IPS-18c (cell line): ENCODE data around the gene RSL1D1.
A peak's percentile ranks its signal among the peaks of the same experiment; 100 is the strongest.
"Not testable (repeated sequence)": the region's sequence is repeated elsewhere in the genome, so short reads cannot be mapped to it uniquely, and the experiment has no call there.

Source experiments
- H3K4me3 ChIP-seq: 2 replicates; pipeline ENCODE4 v1.7.0; 2013; ENCODE audit warnings: low read depth, mild to moderate bottlenecking, low read length, moderate library complexity; ENCODE audit not compliant: insufficient read depth
- H3K9me3 ChIP-seq: one replicate; pipeline ENCODE4 v1.6.1; 2013; ENCODE audit warnings: mild to moderate bottlenecking, low read length, moderate library complexity; ENCODE audit not compliant: control insufficient read depth, insufficient read depth

The RSL1D1 gene

DNA sequence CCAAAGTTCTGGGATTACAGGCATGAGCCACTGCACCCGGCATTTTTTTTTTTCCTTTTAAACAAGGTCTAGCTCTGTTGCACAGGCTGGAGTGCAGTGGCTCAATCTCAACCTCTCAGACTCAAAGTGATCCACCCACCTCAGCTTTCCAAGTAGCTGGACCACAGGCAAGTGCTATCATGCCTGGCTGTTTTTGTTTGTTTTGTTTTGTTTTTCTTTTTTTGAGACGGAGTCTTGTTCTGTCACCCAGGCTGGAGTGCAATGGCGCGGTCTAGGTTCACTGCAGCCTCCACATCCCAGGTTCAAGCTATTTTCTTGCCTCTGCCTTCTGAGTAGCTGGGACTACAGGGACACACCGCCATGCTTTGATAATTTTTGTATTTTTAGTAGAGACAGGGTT, 35.2 kb downstream of the RSL1D1 start:
- Histone ChIP-seq H3K4me3 (no peak overlapping the region), H3K9me3 (no peaks in the 10 kb centered on the region)

DNA sequence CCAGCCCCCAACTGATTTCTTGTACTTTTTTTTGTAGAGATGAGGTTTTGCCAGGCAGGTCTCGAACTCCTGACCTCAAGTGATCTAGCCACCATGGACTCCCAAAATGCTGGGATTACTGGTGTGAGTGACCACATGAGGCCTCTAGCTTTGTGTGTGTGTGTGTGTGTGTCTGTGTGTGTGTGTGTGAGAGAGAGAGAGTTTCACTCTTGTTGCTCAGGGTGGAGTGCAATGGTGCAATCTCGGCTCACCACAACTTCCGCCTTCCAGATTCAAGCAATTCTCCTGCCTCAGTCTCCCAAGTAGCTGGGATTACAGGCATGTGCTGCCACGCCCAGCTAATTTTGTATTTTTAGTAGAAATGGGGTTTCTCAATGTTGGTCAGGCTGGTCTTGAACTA, 36.5 kb downstream of the RSL1D1 start:
- not testable (repeated sequence) for H3K9me3 ChIP-seq, H3K4me3 ChIP-seq

DNA sequence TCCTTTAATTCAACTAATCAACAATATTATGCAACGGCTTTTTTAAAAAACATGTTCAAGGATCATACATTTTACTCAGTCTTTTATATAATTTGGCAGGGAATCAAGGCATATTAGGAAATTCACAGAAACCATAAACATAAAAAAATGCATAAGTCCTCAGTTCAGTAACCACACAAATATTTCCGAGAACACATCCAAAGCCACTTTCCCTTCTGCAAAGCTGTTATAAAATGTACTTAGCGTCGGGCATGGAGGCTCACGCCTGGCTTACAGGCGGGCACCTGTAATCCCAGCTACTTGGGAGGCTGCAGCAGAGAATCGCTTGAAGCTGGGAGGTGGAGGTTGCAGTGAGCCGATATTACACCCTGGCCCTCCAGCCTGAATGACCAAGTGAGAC, 44.6 kb downstream of the RSL1D1 start:
- Histone ChIP-seq H3K4me3 (no peak overlapping the region), H3K9me3 (no peaks in the 10 kb centered on the region)

DNA sequence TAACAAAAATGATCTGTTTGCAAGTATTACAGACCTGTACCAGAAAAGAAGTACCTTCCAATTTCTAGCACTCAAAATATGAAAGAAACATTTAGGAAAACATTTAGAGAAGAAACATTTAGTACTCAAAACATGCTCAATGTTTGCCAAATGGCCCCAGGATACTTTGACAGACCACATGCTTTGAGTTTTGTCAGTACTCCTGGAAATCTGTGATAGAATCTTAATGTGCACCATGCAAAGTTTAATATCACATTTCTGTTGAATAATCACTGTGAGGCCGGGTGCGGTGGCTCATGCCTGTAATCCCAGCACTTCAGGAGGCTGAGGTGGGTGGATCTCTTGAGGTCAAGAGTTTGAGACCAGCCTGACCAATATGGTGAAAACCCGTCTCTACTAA, 45.8 kb downstream of the RSL1D1 start:
- H3K4me3 ChIP-seq: no peak overlapping the region

DNA sequence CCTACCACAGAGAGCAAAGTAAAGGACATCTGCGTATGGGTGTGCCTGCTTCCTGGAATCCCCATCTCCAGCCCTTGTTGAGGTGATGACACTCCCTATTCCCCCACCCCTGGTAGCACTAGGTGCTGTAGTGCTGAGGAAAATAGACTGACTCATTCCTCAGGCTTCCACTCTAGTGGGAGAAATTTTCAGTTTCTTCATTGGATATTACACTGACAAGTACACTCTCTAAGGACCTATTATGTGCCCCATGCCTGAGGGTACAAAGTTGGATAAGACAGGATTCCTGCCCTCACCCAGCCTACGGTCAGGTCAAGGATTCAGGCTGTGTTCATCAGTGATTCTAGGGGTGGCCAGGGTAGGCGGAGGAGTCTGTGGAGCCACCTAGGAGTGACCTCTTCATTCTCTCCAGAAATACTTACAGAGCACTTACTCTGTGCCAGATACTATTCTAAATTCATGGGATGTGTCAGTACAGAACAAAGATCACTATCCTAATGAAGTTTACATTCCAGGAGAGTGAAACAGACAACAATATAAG, 49.8 kb downstream of the RSL1D1 start:
- Histone ChIP-seq H3K4me3 (no peak overlapping the region), H3K9me3 (no peaks in the 10 kb centered on the region)

More for the DNA sequence above, 45.8 kb downstream of the RSL1D1 start:
- no peaks in the 10 kb centered on the region for H3K9me3 ChIP-seq

DNA sequence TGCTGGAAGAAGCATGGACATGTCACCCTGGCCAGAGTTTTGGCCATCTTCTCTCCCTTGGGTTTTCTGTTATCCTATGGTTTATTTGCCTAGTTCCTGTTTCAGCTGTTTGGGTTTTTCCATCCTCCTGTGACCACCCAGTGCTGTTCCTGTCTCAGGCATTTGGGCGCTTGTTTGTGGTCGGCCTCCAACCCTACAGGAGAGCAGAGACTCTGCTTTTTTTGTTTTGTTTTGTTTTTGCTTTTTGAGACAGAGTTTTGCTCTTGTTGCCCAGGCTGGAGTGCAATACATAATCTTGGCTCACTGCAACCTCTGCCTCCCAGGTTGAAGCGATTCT, 51.0 kb downstream of the RSL1D1 start:
- Histone ChIP-seq H3K4me3 (no peak overlapping the region), H3K9me3 (no peaks in the 10 kb centered on the region)

DNA sequence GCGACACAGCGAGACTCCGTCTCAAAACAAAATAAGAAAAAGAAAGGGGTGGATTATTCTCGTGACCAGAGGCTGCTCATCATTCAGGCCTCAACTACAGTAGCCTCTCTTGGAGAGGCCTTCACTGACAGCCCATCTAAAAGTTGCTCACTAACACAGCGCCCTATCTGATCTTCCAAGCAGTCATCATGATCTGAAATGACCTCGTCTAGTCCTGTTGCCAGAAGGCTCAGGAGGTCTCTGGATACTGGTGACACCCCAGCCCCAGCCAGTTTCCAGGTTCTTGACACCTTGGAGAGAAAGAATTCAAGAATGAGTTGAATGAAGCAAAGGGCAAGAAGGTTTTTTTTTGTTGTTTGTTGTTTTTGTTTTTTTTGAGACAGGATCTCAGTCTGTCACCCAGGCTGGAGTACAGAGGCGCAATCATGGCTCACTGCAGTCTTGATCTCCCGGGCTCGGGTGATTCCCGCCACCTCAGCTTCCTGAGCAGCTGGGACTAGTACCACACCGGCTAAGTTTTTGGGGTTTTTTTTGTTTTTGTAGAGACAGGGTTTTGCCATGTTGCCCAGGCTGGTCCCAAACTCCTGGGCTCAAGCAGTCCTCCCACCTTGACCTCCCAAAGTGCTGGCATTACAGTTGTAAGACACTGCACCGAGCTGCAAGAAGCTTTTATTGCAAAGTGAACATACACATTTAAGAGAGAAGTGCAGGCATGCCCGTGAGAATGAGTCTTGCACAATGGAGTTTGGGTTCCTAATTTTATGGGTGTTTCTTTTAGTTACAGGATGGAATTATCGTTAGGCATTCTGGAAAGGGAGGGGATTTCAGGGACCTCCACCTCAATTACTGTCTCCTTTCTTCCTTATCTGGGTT, 51.6 kb downstream of the RSL1D1 start:
- H3K4me3 ChIP-seq: no peak overlapping the region

DNA sequence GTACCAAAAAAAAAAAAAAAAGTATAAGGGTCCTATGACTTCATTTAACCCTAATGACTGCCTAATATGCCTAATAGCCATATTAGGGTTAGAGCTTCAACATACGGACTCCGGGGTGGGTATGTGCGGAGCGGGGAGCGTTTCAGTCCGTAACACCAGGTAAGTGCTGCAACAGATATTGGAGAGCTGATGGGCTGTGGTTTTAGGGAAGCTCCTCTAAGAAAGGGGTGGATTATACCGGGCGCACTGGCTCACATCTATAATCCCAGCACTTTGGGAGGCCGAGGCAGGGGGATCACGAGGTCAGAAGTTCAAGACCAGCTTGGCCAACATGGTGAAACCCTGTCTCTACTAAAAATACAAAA, 52.3 kb downstream of the RSL1D1 start:
- H3K9me3 ChIP-seq: no peaks in the 10 kb centered on the region
- no peak overlapping the region; the same call in 1 of the 2 replicates for H3K4me3 ChIP-seq

More for the DNA sequence above, 51.6 kb downstream of the RSL1D1 start:
- no peaks in the 10 kb centered on the region for H3K9me3 ChIP-seq

DNA sequence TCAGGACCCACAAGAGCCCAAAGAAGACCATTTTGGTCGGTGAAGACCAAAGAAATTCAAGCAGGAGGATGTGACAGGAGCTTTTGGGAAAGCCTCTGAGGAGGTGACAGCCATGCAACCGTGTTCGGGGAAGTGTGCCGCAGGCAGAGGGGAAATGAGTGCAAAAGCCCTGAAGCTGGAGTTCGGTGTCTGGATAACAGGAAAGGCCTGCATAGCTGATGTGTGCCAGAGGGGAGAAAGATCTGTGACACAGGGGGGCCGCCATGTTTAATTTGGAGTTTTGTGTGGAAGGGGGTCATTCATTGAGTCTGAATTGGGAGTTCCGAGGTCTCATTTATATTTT, 53.4 kb downstream of the RSL1D1 start:
- Histone ChIP-seq H3K4me3 (peak overlapping the region; percentile 93), H3K9me3 (no peaks in the 10 kb centered on the region)

DNA sequence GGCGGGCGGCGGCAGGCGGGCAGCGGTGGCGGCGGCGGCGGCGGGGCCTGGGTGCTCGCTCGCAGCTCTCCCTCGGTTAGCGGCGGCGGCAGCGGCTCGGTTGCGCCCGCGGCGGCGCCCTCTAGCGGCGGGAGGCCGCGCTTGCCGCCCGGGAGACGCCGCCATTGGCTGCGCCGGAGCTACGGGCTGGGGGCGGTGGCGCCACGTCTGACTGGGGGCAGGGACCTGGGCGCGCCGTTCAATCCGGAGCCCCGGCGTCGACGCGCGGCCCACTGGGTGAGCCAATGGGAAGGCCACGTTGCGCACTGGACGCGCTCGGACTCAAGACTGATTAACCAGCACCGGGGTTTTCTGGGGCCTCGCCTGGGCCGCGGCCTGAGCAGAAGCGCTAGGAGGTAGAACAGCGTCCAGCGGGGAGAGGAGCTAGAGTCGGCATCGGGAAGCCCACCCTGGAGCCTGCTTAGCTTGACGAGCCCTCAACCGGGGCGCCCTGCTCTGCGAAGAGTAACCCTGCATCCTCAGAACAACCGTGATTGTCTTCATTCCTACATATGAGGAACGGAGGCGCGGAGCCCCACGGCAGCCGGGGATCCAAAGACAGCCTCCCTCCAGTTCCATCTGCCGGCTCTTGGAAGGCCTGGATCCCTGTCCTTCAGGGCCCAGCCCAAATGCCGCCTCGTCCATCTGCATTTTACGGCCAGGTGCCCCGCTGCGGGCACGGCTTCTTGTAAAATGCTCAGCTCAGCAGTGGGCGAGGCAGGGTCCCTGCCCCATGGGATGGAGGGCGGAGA, 54.0 kb downstream of the RSL1D1 start, which contains the start of gene ZC3H7A:
Gene ZC3H7A, minus strand, starts transcription at position 93 of the 791 bp plus-strand sequence. CDS start 14,904 bp downstream, outside the sequence.
- Histone ChIP-seq H3K9me3 (no peaks in the 10 kb centered on the region), H3K4me3 (peak within 1 kb of the TSS; percentile 93)

DNA sequence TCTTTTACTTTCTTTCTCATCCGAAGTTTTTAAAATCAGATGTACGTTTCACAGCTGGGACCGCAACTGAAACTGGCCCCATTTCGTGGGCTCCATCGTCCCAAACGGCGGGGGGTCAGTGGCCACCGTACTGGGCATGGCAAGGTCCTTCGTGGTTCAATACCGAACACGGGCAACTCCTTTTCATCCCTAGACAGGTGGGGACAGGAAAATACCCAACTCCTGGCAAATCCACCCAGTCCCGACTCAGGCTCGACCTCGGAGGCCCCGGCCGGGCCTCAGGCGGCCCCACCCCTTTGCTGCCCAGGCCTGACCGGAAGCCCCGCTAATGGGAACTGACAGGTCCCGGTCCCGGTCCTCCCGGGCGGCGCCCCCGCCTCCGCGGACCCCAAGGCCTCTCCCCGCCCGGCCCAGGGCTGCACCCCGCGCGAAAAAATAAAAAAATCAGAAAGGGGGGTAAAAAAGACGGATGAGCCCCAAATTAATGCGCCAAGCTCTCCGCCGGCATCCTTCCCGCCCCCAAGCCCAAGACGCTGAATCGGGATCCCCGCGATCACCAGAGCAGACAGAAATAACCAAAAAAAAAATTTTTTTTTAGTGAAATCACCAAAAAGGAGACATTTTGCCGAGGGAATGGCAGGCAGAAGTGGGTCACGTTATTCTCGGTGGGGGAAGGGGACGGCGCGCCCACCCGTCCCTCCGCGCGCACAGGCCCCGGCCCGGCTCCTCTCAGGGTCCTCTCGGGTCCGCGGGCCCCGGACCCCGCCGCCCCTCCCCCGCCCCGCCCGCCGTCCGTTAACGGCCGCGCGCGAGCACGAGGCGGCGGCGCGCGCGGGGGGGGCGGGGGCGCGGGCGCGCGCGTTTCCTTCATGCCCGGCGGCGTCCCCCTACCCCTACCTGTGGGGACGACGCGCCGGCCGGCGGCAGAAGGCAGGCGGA, 54.8 kb downstream of the RSL1D1 start:
- Histone ChIP-seq H3K9me3 (no peaks in the 10 kb centered on the region), H3K4me3 (peak overlapping the region; percentile 84)

DNA sequence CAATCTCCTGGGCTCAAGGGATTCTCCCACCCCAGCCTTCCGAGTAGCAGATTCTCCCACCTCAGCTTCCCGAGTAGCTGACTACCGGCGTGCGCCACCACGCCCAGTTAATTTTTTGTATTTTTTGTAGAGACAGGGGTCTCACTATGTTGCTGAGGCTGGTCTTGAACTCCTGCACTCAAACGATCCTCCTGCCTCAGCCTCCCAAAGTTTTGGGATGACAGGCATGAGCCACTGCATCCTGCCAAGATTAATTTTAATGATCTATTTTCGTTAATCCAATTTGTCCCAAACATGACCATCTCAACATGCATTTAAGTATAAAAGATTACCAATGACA, 55.5 kb downstream of the RSL1D1 start:
- H3K9me3 ChIP-seq: no peaks in the 10 kb centered on the region
- peak overlapping the region; percentile 84; the same call in 1 of the 2 replicates for H3K4me3 ChIP-seq

DNA sequence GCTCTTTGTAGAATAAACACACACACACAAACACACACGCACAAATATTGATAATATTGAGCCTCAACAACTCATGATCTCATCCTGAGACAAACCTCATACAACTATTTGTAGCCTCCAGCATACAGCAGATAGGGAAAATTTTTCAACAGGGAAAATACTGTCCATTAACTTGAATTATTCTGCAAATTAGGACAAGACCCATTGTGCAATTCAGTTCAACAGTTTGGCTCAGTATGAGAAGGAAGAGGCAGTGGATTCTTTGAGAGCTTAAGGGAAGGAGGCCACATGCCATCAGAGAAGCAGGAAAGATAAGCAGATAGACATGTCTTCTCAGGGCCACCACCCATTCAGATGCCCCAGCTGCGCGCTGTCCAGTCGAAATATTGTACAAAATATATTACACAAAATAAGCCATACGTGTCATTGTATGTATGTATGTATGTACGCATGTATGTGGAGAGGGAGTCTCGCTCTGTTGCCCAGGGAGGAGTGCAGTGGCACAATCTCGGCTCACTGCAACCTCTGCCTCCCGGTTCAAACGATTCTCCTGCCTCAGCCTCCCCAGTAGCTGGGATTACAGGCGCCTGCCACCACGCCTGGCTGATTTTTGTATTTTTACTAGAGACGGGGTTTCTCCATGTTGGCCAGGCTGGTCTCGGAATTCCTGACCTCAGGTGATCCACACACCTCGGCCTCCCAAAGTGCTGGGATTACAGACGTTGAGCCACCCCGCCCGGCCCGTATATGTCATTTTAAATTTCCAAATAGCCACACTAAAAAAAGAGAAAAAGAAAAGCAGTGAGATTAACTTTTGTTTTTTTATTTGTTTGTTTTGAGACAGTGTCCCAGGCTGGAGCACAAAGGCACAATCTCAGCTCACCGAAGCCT, 56.1 kb downstream of the RSL1D1 start:
- Histone ChIP-seq H3K9me3 (no peaks in the 10 kb centered on the region), H3K4me3 (no peak overlapping the region)

DNA sequence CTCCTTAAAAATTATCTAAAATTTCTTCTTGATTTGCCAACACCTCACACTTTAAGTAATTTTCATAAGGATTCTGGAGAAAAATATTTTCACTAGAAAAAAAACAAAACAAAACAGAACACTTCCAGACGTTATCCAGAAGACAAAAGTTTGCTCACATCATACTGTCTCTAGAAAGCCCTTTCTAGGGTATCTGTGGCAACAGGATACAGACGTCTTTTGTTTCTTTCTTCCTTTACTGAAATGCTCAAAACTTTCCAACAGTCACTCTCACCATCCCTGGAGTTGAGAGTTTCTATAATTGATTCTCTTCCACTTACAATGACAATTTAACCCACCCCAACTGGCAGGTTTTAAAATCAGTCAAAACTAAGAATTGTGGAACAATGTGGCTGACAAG, 56.9 kb downstream of the RSL1D1 start:
- H3K4me3 ChIP-seq: no peak overlapping the region
- H3K9me3 ChIP-seq: no peaks in the 10 kb centered on the region

DNA sequence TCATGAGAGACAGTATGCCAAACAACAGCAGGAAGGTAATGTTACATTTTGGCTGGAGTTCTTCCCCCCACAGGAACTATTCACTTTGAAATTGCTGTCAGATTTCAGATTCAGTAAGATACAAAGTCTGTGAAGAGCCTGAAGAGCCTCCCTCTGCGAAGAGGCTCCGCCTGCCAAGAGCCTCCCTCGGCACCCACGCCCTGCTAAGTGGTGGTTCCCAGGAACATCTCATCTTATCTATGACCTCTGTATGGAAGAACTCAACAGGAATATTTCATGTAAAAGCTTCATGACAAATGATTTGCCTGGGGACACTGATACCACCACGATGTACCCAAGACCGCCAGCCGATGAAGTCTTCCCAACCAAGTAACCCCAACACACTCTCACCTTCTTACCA, 57.5 kb downstream of the RSL1D1 start:
- H3K4me3 ChIP-seq: no peak overlapping the region

DNA sequence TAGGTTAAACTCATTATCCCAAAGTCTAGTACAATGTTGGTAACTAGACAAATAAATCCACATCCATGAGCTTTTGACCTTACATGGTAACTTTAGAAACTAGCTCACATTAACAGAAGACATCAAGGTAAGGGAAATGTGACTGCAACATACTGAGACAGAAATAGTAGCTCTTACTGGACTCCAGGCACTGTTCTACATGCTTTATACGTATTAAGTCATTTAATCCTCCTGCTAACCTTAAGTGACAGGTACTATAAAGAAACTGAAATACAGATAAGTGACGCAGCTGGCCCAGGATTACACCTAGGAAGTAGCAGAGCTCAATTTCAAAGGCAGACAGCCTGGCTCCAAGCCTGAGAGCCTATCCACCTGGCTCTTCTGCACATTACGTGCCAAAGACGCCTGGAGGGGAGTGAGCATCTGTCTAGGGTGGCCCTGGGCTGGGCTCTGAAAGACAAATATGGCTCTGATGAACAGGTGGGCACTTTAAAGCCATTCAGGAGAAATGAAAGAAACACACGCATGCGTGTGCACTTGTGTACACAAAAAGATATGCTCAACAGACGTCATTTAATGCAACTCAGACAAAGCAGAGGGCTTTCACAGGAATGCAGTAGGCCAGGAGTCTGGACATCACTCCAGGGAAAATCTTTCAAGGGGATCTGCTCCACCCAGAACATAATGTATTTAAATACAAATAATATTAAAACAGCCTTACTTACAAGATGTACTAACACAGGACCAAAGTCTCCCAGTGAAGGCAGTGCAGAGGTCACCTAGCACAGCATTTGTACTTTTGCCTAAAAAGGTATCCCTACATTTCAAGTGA, 58.7 kb downstream of the RSL1D1 start:
- H3K4me3 ChIP-seq: no peak overlapping the region
- H3K9me3 ChIP-seq: no peaks in the 10 kb centered on the region

More for the DNA sequence above, 57.5 kb downstream of the RSL1D1 start:
- H3K9me3 ChIP-seq: no peaks in the 10 kb centered on the region
